IPS-NIHi7 (cell line): ENCODE results near the gene IL18.
"Not testable (repeated sequence)": the region's sequence is repeated elsewhere in the genome, so short reads cannot be mapped to it uniquely, and the experiment has no call there.

Experiments used
- DNase-seq: peaks from one replicate; pipeline ENCODE4 v3.0.0; 2012; ENCODE audit warnings: mixed read lengths; ENCODE audit errors: extremely low spot score

IL18 gene

DNA sequence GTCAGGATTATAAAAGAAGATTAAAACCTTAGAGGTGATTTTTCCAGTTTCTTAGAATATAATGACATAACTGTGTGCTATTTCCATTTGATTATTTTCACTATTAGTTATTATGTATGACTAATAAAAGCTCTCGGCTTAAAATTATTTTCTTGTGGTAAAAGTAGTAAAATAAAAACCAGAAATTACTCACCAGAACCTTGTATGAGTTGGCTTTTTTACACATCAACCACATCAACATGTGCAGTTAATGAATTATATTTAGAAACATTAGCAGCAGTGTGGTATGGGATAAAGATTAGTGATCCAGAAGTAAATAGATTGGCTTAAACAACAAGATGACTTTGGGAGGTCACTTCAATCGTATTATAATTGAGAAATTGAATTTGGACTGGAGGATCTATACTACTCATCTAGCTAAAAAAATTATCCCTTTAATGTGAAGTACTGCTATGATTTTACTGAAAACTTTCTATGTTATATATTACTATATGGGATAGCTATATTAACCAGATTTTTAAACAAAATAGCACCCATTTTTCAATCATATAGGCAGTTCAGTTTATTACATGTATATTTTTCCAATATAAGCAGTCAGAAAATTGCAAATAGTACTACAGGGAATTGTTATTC is 8.6 kb upstream of the IL18 start:
- DNase-seq = no peak

- DNase-seq = no peak
These were observed 3.3 kb upstream of the IL18 start, which contains the start of gene TEX12 for GRCh38 chr11:112167145-112167544. TEX12 (plus strand) TSS chr11:112167372; CDS start chr11:112169269, 1,897 bp downstream.

GRCh38 chr11:112166562-112166961 is 2.7 kb upstream of the IL18 start:
- no peak for DNase-seq

- no peak for DNase-seq
These were observed 1.2 kb upstream of the IL18 start for GRCh38 chr11:112165049-112165448.

DNA sequence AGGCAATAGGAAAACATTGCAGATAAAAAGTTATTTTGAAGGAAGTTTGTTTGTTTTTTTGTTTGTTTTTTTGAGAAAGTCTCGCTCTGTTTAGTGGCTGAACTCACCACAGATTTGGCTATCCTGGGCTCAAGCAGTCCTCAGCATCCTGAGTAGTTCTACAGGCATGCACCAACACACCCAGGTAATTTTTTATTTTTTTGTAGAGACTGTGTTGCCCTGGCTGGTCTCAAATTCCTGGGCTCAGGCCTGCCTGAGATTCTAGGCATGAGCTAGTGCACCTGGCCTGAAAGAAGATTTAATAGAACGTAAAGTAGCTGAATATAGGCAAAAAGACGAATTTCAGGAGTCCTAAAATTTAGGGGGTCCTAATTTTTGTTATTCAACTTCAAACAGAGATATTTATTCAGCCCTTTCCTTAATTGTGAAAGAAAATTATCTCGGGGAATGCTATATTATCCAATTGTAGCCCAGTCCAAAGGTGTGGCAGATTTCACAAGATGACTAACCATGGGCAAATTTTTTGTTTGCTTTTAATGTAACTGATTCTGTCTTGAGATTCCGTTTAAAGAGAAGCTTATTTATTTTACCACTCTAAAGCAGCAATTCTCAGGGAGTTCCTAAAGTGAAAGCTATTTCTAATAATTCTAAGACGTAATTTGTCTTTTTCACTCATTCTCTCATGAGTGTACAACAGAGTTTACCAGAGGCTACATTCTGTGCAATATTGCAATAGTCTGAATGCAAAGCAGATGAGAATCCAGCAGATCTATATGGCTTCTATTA is 940 bp downstream of the IL18 start:
- DNase-seq = no peak

GRCh38 chr11:112162200-112162599 is 1.7 kb downstream of the IL18 start:
- not testable (repeated sequence) for DNase-seq

DNA sequence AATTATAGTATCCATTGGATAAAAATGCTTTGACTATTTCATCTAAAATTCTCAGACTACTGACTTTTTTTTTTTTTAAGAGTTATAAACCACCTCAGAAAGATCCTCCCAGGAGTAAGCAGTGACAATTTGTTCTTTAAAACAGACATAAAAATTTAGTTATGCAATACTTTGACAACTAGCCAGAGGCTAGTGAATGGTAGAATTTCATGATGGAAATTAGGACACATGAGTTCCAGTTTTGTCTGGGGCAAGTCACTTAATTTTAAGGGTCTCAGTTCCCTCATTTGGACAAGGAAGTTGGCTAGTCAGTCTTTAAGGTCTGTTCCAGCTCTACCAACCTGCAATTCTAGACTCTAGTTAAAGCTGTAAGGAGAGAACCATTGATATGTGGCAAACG is 2.9 kb downstream of the IL18 start:
- no peak for DNase-seq

- no peak for DNase-seq
These were observed 3.6 kb downstream of the IL18 start for GRCh38 chr11:112160091-112160848.

DNA sequence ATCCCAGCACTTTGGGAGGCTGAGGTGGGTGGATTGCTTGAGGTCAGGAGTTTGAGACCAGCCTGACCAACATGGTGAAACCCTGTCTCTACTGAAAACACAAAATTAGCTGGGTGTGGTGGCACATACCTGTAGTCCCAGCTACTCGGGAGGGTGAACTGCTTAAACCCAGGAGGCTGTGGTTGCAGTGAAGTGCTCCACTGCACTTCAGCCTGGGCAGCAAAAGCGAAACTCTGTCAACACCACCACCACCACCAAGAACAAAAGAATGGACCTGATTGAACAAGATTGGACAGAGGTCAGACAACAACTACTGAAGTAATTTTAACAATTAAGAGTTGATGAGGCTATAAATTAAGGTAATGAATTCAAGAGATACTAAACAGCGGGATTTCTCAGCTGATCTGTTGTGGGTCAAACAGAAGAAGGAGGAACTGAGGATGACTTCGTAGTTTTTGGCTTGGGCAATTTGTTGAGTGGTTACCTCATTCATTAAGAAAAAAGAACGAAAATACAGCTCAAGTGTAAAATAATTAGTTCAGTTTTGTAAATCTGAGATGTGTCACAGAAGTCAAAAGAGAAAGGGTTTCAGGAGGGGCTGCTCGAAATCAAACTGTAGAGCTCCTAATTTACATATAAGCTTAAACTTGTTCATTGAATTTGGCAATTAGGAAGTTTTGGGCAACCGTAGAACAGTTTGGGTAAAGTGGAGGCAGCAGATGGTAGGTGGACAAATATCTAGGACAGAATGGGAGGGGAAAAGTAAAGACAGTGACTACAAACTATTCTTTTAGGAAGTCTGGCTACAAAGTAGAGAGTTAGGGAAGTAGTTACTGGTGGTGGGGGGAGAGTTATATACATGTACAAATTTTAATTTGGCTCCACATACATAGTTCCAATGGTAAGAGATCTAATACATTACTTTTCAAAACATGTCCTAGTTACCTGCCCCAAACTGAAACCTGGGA is 4.5 kb downstream of the IL18 start:
- DNase-seq = no peak

DNA sequence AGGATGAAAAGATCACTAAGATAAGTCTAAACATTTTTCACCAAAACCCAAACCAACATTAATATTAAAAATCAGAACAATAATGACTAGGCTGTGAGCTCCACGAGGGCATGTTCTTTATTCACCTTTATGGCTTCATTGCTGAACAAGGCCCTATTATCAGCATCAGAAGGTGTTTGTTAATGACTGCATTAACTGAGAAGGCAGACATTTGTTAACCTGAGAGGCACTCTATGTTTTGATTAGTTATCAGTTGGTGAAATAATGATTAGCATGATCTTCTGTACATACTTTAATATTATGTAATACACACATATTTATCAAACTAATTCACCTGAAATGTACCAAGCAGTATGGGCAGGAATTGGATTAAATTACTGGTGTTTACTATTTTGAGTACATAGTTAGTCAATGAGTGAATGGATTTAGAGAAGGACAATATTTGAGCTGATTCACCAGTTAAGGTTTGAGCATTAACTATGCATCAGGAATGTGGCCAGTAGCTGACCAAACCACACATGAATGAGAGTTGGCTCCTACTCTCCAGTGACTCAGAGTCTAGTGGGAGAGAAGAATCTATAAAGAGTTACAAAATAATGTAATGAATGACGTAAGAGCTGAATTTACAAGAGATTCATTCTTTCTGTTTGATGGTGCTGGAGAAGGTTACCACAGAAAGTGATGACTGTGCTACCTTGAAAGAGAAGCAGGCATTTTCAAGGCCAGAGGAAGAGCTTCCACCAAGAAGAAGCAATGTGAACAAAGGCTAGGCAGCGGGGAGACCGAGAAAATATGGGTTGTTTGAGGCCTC is 6.7 kb downstream of the IL18 start:
- DNase-seq = no peak

DNA sequence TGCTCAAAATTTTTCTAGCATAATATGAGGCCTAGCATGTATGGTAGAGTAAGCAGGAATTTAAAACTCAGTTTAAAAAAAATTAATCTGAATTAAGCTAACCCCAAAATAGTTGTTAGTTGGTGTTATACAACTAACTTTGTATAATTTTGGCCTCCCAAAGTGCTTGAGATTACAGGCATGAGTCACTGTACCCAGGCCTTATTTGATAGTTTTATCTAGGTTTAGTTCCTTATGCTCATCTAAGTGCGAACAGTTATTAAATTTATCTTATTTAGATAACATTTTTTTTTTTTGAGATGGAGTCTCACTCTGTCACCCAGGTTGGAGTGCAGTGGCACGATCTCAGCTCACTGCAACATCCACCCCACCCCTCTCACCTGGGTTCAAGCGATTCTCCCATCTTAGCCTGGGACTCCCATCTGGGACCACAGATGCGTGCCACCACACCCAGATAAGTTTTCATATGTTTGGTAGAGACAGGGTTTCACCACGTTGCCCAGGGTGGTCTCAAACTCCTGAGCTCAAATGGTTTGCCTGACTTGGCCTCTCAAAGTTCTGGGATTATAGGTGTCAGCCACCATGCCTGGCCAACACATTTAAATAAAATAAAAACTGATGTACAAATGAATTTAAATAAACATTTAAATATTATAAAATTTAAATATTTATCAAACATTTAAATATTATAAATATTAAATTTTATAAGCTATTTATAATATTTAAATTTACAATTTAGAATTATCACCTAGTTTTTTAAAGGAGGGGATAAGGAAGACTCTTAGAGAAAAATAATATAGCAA is 7.5 kb downstream of the IL18 start:
- DNase-seq = no peak

DNA sequence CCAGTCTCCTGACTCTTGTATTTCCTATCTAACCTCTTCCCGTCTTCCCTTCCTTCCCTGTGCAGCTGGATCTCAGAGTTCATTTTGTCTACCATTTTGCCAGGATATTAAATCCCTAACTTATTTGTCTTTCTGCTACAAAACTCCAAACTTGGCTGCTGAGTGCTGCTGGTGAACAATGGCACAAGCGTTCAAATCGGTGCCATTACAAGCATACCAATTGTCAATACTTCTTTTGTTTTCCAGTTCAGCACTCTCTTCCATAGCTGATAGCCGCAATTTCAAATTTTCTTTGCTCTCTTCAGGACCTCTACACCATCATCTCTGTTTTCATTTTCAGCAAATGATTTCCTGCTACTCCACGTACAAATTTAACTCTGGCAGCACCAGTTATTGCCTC is 13.4 kb downstream of the IL18 start:
- DNase-seq = no peak

GRCh38 chr11:112143597-112143996 is 20.3 kb downstream of the IL18 start:
- no peak for DNase-seq

DNA sequence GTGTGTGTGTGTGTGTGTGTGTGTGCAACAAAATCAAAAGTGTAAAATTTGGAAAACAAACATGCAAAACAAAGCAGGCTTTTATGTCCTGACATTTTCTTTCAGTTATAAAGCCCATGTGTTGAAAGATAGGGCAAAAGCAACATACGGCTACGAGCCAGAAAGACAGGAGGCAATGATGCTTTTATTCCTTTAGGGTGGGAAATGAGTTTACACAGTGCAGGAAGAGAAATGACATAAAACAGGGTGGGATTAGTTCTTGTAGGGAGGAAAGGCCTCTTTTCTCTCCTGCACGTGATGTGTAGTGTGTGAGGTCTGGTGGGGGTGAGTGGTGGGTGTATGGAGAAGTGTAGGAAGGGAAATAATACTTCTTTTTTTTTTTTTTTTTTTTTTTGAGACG is 29.4 kb downstream of the IL18 start:
- DNase-seq = no peak

GRCh38 chr11:112132737-112133136 is 31.2 kb downstream of the IL18 start:
- DNase-seq = no peak

DNA sequence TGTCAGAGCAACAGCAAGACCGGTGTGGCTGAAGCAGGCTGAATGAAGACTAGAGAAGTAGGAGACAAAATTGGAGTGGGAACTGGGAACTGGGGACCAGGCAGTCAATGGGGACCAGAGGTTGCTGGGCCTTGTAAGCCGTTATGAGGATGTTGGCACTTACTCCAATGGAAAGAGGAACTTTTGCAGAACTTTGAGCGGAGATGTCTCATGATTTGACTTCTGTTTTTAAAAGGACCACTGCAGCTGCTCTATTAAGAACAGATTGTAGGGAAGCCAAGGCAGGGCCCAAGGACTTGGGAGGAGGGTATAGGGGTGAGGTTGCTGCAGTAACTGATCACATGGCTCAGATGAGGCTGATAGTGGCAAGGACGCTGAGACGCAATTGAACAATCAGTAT is 34.2 kb downstream of the IL18 start:
- no peak for DNase-seq

GRCh38 chr11:112128483-112129121 is 35.3 kb downstream of the IL18 start:
- DNase-seq = no peak

- DNase-seq = no peak
These were observed 36.8 kb downstream of the IL18 start for GRCh38 chr11:112127056-112127455.

DNA sequence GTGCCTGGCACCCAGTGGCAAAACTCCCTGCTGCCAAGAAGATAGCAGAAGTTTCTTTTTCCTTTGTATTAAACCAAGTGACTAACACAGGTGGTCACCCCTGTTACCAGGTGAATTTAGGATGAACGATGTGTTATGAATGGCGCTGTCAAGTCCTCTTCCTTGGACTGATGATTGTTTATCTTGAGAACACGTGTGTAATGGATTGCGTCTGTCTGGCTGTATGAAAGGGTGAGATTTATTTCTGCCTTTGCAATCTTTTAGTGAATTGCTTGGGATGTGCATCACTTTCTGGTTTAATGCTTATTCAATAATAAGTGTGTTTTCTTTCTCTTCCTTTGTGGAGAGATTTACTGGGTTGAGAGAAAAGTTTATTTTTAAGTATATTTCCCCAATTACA is 40.8 kb downstream of the IL18 start:
- DNase-seq = no peak
